Glutamatergic neuron (in vitro differentiated cells): ENCODE data around the gene SULT2B1. TPM values are rescaled to one million over a fixed set of nuclear protein-coding genes. Genes with fewer than 3 reads are reported as not detected.

Source experiments
- DNase-seq: peaks from one replicate; pipeline ENCODE4 v3.0.0; 2022
- H3K27ac Mint-ChIP-seq: one replicate; pipeline ENCODE4 v1.8.0; 2020; ENCODE audit warnings: mild to moderate bottlenecking, mixed read lengths, inconsistent platforms; ENCODE audit not compliant: unreplicated experiment
- H3K27me3 Mint-ChIP-seq: one replicate; pipeline ENCODE4 v1.8.0; 2020; ENCODE audit warnings: mild to moderate bottlenecking, moderate library complexity, mixed read lengths, inconsistent platforms; ENCODE audit not compliant: unreplicated experiment
- H3K36me3 Mint-ChIP-seq: one replicate; pipeline ENCODE4 v1.8.0; 2020; ENCODE audit warnings: mild to moderate bottlenecking, mixed read lengths, inconsistent platforms; ENCODE audit not compliant: unreplicated experiment
- H3K4me1 Mint-ChIP-seq: one replicate; pipeline ENCODE4 v1.8.0; 2020; ENCODE audit warnings: mild to moderate bottlenecking, low read depth, mixed read lengths, inconsistent platforms; ENCODE audit not compliant: unreplicated experiment
- H3K4me3 Mint-ChIP-seq: one replicate; pipeline ENCODE4 v1.8.0; 2020; ENCODE audit warnings: mild to moderate bottlenecking, mixed read lengths, inconsistent platforms; ENCODE audit not compliant: unreplicated experiment
- H3K9me3 Mint-ChIP-seq: one replicate; pipeline ENCODE4 v1.8.0; 2020; ENCODE audit warnings: mild to moderate bottlenecking, moderate library complexity, mixed read lengths, inconsistent platforms; ENCODE audit not compliant: unreplicated experiment
- total RNA-seq: library from RNA; stranded (reverse); fragmentation: NEBNext Ultra II Directional; extraction: Animal tissue kit (Norgen Biotek cat#: 25700); gene quantifications from one replicate; pipeline ENCODE4 v1.2.1, GENCODE V29; 2021; ENCODE audit not compliant: unreplicated experiment
- TF ChIP-seq, protein P1 (sequence below): fragments of 200-600 bp; sonication (generic); IDR thresholded peaks from one replicate; pipeline ENCODE4 v1.5.0; 2021; ENCODE audit not compliant: partially characterized antibody, unreplicated experiment

The SULT2B1 gene
- total RNA-seq, 1 donor from 2014 or later, result not detected

DNA sequence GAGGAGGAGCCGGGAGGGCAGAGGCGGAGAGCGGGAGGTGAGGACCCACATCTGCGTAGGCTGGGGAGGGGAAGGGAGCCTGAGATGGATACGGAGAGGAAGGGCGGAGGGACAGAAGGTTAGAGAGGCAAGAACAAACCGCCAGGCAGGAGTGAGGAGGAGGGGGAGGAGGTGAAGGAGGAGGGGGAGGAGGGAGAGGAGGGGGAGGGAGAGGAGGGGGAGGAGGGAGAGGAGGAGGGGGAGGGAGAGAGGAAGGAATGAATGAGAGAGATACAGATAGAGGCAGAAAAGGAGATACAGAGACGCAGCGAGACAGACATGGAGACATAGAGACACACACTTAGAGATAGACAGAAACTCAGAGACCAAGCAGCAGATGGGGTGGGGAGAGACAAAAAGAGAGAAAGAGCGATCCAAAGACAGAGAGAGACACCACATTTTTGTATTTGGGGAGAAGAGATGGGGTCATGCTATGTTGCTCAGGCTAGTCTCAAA is 94.8 kb downstream of the SULT2B1 start:
- H3K4me1 Mint-ChIP-seq, result peaks cover 3% of the 10 kb centered on the region
- no peak for DNase-seq
- peak overlapping the region; percentile 37 for H3K27ac Mint-ChIP-seq
- H3K9me3 Mint-ChIP-seq, result peaks cover 8% of the 10 kb centered on the region
- H3K27me3 Mint-ChIP-seq, result peaks cover 8% of the 10 kb centered on the region
- no peak overlapping the region for H3K4me3 Mint-ChIP-seq
- TF ChIP-seq, protein P1, sequence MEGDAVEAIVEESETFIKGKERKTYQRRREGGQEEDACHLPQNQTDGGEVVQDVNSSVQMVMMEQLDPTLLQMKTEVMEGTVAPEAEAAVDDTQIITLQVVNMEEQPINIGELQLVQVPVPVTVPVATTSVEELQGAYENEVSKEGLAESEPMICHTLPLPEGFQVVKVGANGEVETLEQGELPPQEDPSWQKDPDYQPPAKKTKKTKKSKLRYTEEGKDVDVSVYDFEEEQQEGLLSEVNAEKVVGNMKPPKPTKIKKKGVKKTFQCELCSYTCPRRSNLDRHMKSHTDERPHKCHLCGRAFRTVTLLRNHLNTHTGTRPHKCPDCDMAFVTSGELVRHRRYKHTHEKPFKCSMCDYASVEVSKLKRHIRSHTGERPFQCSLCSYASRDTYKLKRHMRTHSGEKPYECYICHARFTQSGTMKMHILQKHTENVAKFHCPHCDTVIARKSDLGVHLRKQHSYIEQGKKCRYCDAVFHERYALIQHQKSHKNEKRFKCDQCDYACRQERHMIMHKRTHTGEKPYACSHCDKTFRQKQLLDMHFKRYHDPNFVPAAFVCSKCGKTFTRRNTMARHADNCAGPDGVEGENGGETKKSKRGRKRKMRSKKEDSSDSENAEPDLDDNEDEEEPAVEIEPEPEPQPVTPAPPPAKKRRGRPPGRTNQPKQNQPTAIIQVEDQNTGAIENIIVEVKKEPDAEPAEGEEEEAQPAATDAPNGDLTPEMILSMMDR, result no peak
- no peaks in the 10 kb centered on the region for H3K36me3 Mint-ChIP-seq

DNA sequence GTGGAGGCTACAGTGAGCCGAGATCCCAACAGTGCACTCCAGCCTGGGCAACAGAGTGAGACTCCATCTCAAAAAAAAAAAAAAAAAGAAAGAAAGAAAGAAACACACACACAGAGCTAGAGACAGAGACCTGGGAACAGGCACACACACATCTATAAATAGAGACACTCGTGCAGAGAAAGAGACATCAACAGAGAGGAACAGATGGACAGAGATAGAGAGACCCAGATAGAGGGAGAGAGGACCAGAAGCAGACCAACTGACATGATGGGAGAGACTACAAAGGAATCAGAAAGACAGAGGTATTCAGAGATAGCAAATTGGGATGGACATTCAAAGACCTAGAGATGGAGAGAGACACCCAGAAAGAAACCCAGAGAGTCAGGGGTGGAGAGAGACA is 96.2 kb downstream of the SULT2B1 start:
- no peak for DNase-seq
- Mint-ChIP-seq H3K4me1 (peaks cover 3% of the 10 kb centered on the region), H3K36me3 (no peaks in the 10 kb centered on the region), H3K27ac (peak overlapping the region; percentile 36), H3K4me3 (peak overlapping the region; percentile 54), H3K9me3 (peaks cover 5% of the 10 kb centered on the region), H3K27me3 (peaks cover 8% of the 10 kb centered on the region)
- TF ChIP-seq, protein P1, result no peak

Other genes starting within 250 kb of the SULT2B1 start
- 6.5 TPM for gene EMP3, start 226.6 kb upstream of the SULT2B1 start, total RNA-seq
- gene TMEM143, start 188.2 kb upstream of the SULT2B1 start, total RNA-seq, result 11.9 TPM
- not detected for gene SYNGR4, start 187.8 kb upstream of the SULT2B1 start, total RNA-seq
- 213 TPM for gene KDELR1, start 160.6 kb upstream of the SULT2B1 start, total RNA-seq
- 21.7 TPM for gene GRIN2D, start 158.5 kb upstream of the SULT2B1 start, total RNA-seq
- 25.0 TPM for gene GRWD1, start 106.2 kb upstream of the SULT2B1 start, total RNA-seq
- 1.0 TPM for gene KCNJ14, start 96.6 kb upstream of the SULT2B1 start, total RNA-seq
- 233 TPM for gene CYTH2, start 82.8 kb upstream of the SULT2B1 start, total RNA-seq
- gene LMTK3, start 40.3 kb upstream of the SULT2B1 start, total RNA-seq, result 36.3 TPM
- gene SPACA4, start 54.6 kb downstream of the SULT2B1 start, total RNA-seq, result not detected
- gene FAM83E, start 62.9 kb downstream of the SULT2B1 start, total RNA-seq, result 1.5 TPM
- gene RPL18, start 67.0 kb downstream of the SULT2B1 start, total RNA-seq, result 1,011 TPM
- 146 TPM for gene SPHK2, start 67.3 kb downstream of the SULT2B1 start, total RNA-seq
- 2.9 TPM for gene DBP, start 85.2 kb downstream of the SULT2B1 start, total RNA-seq
- 7.8 TPM for gene CA11, start 94.0 kb downstream of the SULT2B1 start, total RNA-seq
- gene NTN5, start 120.8 kb downstream of the SULT2B1 start, total RNA-seq, result 1.8 TPM
- gene FUT2, start 143.8 kb downstream of the SULT2B1 start, total RNA-seq, result 0.22 TPM
- 2.7 TPM for gene MAMSTR, start 167.6 kb downstream of the SULT2B1 start, total RNA-seq
- gene RASIP1, start 188.4 kb downstream of the SULT2B1 start, total RNA-seq, result 6.2 TPM
- gene IZUMO1, start 194.7 kb downstream of the SULT2B1 start, total RNA-seq, result not detected
- gene FUT1, start 200.5 kb downstream of the SULT2B1 start, total RNA-seq, result 4.4 TPM
- not detected for gene FGF21, start 203.4 kb downstream of the SULT2B1 start, total RNA-seq